ENCODE data around the gene GUCA2A.

DNA sequence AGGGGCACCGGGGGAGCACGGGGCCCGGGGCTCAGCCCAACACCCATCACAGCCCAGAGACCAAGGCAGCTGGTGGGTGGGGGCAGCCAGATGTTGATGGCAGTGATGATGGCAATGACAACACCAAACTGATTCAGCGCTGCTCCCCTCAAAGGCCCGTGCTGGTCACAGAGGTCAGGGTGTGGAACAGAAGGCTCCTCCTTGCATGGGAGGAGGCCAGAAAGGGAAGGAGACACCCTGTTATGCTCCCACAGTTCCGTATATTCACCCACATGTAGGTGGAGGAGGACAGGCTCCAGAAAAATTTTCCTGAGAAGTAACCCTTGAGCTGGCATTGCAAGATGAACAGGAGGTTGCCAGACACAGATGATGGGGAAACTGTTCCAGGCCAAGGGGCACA is 10.9 kb downstream of the GUCA2A start:
- TF ChIP-seq TP53 (CRISPR knock-in tag; conservative IDR thresholded peaks at IDR 0.05), result no peak
- TF ChIP-seq, protein P1, sequence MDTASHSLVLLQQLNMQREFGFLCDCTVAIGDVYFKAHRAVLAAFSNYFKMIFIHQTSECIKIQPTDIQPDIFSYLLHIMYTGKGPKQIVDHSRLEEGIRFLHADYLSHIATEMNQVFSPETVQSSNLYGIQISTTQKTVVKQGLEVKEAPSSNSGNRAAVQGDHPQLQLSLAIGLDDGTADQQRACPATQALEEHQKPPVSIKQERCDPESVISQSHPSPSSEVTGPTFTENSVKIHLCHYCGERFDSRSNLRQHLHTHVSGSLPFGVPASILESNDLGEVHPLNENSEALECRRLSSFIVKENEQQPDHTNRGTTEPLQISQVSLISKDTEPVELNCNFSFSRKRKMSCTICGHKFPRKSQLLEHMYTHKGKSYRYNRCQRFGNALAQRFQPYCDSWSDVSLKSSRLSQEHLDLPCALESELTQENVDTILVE (CRISPR knock-in tag; IDR thresholded peaks at IDR 0.05), result no peak

Measured in HepG2 (cell line).